ENCODE results near the gene KIF18A. TPM values are rescaled to one million over a fixed set of nuclear protein-coding genes. Genes with fewer than 3 reads are reported as not detected.

Gene KIF18A
- total and polyA plus RNA-seq, 4 donors = 3.3 to 8.5 (median 4.6) TPM

- Histone ChIP-seq H3K4me1 (ENCODE audit: control insufficient read depth, insufficient read depth, low read length) (no peaks in the 10 kb centered on the region), H3K4me3 (ENCODE audit: low read depth, low read length) (no peak overlapping the region), H3K36me3 (ENCODE audit: control insufficient read depth, insufficient read depth, low read length) (no peaks in the 10 kb centered on the region), H3K27ac (ENCODE audit: low read depth, low read length) (no peak overlapping the region), H3K9me3 (ENCODE audit: control insufficient read depth, insufficient read depth, low read length) (no peaks in the 10 kb centered on the region), H3K27me3 (ENCODE audit: control insufficient read depth, insufficient read depth, low read length) (no peaks in the 10 kb centered on the region)
- no peak for DNase-seq (ENCODE audit: low read depth in 4 of 6, low spot score in 6 of 6)
- WGBS (ENCODE audit: insufficient coverage) = no CpG with 5 or more reads among the region's 4 CpGs
These were observed 131.7 kb downstream of the KIF18A start for GRCh38 chr11:27976262-27976661.

DNA sequence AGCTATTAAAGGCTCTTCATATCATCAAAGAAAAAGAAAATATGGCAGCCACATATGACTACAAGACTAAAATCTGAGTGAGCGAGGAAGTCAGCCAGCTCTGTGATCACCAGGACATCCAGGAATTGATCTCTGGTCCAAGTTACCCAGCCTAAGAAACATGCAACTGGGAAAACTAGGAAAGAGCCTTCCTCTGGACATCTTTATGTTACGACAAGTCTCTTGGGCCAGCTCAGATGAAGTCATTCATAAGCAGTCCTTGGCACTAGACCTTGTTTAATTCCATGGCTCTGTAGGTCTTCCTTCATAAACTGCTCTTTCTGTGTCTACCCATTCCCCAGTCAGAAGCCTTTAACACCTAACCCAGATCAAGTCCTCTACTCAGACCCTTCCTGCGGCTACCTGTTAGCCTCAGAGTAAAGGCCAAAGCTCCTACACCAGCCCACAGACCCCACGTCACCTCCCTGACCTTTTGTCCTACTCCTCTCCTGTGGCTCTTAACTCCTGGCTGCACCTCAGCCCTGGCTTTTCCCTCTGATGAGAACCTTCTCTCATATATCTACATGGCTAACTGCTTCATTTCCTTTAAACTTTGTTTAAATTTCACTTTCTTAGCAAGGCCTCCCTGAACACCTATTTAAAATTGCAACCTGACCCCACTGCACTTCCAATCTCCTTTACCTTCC lies 134.0 kb downstream of the KIF18A start:
- Histone ChIP-seq H3K4me3 (ENCODE audit: low read depth, low read length) (no peak overlapping the region), H3K9me3 (ENCODE audit: control insufficient read depth, insufficient read depth, low read length) (no peaks in the 10 kb centered on the region), H3K27ac (ENCODE audit: low read depth, low read length) (no peak overlapping the region), H3K4me1 (ENCODE audit: control insufficient read depth, insufficient read depth, low read length) (no peaks in the 10 kb centered on the region), H3K36me3 (ENCODE audit: control insufficient read depth, insufficient read depth, low read length) (no peaks in the 10 kb centered on the region), H3K27me3 (ENCODE audit: control insufficient read depth, insufficient read depth, low read length) (no peaks in the 10 kb centered on the region)
- no peak for DNase-seq (ENCODE audit: low read depth in 4 of 6, low spot score in 6 of 6)
- 86% methylated on average over 4 of the region's 4 CpGs for WGBS (ENCODE audit: insufficient coverage)

- Histone ChIP-seq H3K4me3 (ENCODE audit: low read depth, low read length) (no peak overlapping the region), H3K9me3 (ENCODE audit: control insufficient read depth, insufficient read depth, low read length) (no peaks in the 10 kb centered on the region), H3K27ac (ENCODE audit: low read depth, low read length) (no peak overlapping the region), H3K27me3 (ENCODE audit: control insufficient read depth, insufficient read depth, low read length) (no peaks in the 10 kb centered on the region), H3K4me1 (ENCODE audit: control insufficient read depth, insufficient read depth, low read length) (no peaks in the 10 kb centered on the region), H3K36me3 (ENCODE audit: control insufficient read depth, insufficient read depth, low read length) (no peaks in the 10 kb centered on the region)
- WGBS (ENCODE audit: insufficient coverage) = 83% methylated on average over 2 of the region's 5 CpGs
- no peak for DNase-seq (ENCODE audit: low read depth in 4 of 6, low spot score in 6 of 6)
These were observed 135.3 kb downstream of the KIF18A start for GRCh38 chr11:27972522-27973170.

- no peak for DNase-seq (ENCODE audit: low read depth in 4 of 6, low spot score in 6 of 6)
- Histone ChIP-seq H3K4me3 (ENCODE audit: low read depth, low read length) (no peak overlapping the region), H3K27ac (ENCODE audit: low read depth, low read length) (no peak overlapping the region), H3K9me3 (ENCODE audit: control insufficient read depth, insufficient read depth, low read length) (no peaks in the 10 kb centered on the region), H3K4me1 (ENCODE audit: control insufficient read depth, insufficient read depth, low read length) (no peaks in the 10 kb centered on the region), H3K27me3 (ENCODE audit: control insufficient read depth, insufficient read depth, low read length) (no peaks in the 10 kb centered on the region), H3K36me3 (ENCODE audit: control insufficient read depth, insufficient read depth, low read length) (no peaks in the 10 kb centered on the region)
- 100% methylated on average over 1 of the region's 3 CpGs for WGBS (ENCODE audit: insufficient coverage)
These were observed 136.8 kb downstream of the KIF18A start for GRCh38 chr11:27971171-27971570.

Small RNA genes lying within 50 kb of the gene (small RNA-seq; reads per million reads assigned to genes)
- not detected for gene AC023206.1 (ENCODE audit: low replicate concordance)
- gene MIR610 (ENCODE audit: low replicate concordance) = not detected

Other genes with a start within 250 kb of the KIF18A start
- 10 to 100 TPM; 15.2 to 29.7 TPM for gene METTL15, start 232 bp upstream of the KIF18A start, total RNA-seq
- 10 to 100 TPM in 1 of 2 donors, 1 to 10 TPM in 1; 9.8 to 12.2 TPM for gene METTL15, start 232 bp upstream of the KIF18A start, polyA plus RNA-seq (ENCODE audit: insufficient read length in 2 of 2)

All from spinal cord (tissue), 10 donors.